HG03045 (cell line): ENCODE measurements around the gene TBCE.
A peak's percentile ranks its signal among the peaks of the same experiment; 100 is the strongest.

ENCODE experiments used
- ATAC-seq: cut with Tn5 transposase; IDR thresholded peaks from one replicate; pipeline ENCODE4 v1.9.1; 2021; ENCODE audit warnings: mild to moderate bottlenecking, moderate library complexity; ENCODE audit not compliant: unreplicated experiment

Gene TBCE, protein sequence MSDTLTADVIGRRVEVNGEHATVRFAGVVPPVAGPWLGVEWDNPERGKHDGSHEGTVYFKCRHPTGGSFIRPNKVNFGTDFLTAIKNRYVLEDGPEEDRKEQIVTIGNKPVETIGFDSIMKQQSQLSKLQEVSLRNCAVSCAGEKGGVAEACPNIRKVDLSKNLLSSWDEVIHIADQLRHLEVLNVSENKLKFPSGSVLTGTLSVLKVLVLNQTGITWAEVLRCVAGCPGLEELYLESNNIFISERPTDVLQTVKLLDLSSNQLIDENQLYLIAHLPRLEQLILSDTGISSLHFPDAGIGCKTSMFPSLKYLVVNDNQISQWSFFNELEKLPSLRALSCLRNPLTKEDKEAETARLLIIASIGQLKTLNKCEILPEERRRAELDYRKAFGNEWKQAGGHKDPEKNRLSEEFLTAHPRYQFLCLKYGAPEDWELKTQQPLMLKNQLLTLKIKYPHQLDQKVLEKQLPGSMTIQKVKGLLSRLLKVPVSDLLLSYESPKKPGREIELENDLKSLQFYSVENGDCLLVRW

DNA sequence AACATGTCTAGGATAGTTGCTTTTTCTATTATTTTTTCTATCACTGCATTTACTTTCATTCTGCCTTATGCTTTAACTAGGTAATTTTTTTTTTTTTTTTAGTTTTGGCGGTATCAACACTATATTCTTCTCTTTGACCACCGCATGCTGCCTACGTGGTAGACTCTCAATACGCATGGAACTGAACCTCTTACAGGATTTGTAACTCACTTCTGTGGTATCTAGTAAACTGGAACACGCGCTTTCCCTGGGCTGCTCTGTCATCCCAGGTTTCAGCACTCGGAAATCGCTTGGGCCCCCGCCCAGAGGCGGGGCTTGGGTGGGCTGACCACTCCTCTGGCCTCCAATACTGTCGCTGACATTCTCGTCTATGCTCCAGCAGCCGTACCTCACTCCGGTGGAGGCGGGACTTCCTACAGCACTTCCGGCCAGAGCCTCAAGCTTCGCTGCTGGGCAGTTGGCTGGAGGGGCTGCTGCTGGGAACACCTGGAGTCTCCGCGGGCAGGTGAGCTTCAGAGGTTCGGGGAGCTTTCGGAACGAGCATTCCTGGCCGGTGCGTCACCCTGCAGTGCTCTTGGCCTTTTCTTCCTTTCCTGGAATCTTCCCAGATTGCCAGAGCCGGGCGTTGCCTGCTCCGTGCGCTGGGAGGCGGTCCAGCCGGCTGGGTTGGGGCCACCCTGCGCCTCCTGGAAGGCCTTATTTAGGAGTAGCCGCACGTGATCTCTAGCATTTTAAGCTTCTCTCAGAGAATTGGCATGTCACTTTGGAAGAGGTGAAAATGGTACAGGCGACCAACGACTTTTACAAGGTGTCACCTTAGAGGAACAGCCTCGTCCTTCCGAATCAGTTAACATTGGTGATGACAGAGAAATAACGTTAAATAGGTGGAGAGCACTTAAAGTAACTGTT is at the start of gene TBCE:
TSS of gene TBCE (plus strand) at position 428 of the 909 bp plus-strand sequence. CDS start 12,623 bp downstream, outside the sequence.
- ATAC-seq: peak; percentile 100

DNA sequence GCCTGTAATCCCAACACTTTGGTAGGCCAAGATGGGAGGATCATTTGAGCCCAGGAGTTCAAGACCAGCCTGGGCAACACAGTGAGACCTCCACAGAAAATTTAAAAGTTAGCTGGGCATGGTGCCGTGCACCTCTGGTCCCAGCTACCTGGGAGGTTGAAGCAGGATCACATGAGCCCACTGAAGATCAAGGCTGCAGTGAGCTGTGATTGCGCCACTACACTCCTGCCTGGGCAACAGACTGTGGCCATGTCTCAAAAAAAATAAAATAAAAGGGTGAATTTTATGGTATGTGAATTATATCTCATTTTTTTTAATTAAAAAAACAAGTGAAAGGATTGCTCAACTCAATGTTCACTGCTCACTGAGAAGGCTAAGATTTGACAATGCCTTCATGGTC is 48.0 kb upstream of the TBCE start:
- no peak for ATAC-seq

DNA sequence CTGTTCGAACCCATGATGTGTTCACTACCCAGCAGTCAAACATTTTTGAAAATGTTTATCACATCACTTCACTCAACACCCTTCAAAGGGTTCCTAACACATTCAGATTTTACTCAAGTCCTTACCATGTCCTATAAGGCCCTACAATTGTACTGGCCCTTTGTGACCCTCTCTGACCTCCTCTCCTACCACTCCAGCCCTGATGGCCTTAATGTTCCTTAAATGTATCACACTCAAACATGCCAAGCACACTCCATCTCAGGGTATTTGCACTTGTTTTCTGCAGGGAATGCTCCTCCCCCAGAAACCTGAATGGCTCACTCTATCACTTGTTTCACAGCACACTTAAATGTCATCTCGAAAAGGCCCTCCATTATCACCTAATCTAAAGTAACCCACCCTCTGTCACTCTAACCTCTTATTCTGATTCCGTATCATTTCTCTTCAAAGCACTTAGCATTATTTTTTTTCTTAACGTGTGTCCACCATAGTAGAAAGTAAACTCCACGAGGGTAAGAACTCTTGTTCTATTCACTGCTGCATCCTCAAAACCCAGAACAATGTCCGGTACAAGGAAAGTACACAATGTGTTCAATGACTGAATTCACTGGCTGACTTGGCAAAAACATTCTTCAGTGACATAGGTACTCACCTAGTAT is 46.6 kb upstream of the TBCE start:
- ATAC-seq: no peak

DNA sequence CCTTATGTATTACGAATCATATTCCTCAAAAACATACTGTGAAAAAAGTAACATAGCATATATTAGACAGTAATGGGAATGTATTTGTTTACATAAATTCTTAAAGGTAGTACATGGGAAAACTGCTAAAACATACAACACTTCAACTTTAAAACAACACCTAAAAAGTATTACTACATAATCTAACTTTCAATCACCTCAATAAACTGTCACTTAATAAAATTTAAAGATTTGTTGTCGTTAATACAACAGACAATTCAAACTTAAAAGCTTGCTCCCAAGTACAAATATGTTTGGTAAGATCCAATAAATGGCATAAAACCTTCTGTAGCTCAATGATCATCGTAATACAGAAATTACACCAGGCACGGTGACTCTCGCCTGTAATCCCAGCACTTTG is 42.9 kb upstream of the TBCE start:
- no peak for ATAC-seq

DNA sequence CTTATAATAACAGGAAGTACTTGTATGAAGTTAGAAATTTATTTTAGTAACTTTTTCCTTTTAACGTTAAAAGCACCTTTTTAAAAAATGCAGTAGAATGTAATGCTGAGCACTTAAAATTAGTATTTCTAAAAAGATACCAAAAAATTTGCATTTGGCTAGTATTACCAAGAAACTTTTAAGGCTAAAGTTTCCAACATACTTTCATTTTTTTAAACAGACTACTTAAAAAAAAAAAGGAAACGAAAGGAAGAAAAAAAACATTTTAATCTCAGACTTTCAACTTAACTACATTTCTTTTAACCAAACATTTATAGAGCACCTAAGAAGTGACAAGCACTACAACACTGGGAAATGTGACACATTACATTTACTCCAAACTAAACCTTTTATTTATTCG is 42.1 kb upstream of the TBCE start:
- ATAC-seq: no peak

DNA sequence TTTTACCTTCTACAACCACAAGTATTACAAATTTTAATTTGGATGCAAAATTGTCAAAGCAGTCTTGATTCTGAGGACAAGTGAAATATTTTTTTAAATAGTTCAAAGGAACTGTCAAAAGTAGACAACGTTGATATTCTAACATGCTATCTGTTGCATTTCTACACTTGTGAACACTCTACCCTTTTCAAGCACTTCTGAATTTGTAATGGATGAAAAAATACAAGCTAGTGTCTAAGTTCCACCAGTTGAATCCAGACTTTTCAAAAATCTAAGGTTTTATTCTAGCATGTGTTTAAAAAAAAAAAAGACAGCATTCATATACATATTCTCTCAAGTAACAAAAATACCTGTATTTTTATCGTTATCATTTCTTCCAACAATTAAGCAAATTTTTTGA is 41.4 kb upstream of the TBCE start:
- ATAC-seq: no peak

DNA sequence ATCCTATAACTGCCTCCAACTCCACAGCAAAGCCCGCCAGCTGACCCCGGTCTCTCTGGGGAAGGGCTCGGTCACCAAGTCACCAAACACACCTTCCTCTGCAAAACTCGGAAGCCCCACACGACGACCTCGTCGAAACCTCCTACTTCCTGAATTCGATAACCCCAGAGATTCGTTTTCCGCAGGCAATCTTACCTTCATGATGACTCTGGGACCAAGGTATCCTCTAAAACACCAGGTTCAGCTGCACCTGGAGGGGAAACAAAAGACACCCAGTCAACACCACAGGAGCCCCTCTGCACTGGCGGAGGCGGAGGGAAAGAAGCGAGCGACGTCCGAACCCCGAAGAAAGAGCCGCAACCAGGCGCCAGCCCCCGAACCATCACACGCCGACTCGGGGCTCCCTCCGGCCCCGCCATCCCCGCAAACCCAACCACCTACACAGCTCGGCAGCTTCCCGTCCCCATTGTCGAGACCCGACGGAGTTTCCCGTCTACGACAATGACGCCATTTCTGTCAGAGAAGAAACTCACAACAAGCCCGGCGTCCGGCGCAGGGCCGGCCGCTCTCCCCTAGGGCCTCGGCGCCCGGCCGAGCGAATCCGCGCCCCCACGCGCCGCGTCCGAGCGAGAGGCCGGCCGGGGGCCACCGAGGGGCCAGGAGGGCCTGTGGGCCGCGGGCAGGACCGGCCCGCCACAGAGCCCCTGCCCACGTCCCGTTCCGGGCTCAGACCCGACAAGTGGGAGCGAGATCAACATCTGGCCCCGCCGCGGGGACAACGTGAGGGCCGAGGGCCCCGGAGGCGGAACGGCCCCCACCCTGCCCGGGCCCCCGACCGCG is 40.3 kb upstream of the TBCE start:
- ATAC-seq: no peak

DNA sequence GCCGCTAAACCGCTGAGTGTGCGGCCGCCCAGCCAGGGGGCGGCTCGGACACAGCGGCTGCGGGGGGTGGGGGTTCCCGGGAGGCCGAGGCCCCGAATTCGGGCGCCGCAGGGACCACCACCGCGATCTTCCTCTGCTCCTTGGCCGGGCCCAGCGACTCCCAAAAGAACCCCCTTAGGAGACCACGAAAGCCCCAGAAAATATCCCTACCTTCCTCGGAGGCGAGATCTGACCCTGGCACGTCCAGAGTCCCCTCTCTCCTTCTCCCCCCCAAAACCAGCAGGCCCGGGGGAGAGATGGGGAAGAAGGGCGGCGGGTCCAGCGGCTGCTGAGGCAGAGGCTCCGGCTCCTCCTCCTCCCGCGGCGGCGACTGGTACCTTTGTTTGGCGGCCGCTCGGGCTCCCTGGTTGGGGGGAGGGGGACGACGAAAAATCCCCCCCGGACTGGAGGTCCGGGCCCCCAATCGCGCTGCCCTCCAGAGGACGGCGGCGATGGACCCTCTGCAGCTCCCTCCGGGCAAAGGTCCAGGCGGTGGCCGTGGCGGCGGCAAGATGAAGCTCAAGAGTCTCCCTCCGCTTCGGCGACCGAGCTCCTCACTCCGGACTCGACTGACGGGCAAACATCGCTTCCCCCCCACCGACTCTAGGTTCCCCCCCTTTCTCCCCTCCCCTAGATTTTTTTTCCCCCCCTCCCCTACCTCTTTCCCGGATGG is 39.5 kb upstream of the TBCE start, which contains the start of gene ARID4B:
TSS of gene ARID4B (minus strand) at position 621 of the 712 bp plus-strand sequence. CDS start 1,260 bp downstream, outside the sequence.
- peak; percentile 19 for ATAC-seq

DNA sequence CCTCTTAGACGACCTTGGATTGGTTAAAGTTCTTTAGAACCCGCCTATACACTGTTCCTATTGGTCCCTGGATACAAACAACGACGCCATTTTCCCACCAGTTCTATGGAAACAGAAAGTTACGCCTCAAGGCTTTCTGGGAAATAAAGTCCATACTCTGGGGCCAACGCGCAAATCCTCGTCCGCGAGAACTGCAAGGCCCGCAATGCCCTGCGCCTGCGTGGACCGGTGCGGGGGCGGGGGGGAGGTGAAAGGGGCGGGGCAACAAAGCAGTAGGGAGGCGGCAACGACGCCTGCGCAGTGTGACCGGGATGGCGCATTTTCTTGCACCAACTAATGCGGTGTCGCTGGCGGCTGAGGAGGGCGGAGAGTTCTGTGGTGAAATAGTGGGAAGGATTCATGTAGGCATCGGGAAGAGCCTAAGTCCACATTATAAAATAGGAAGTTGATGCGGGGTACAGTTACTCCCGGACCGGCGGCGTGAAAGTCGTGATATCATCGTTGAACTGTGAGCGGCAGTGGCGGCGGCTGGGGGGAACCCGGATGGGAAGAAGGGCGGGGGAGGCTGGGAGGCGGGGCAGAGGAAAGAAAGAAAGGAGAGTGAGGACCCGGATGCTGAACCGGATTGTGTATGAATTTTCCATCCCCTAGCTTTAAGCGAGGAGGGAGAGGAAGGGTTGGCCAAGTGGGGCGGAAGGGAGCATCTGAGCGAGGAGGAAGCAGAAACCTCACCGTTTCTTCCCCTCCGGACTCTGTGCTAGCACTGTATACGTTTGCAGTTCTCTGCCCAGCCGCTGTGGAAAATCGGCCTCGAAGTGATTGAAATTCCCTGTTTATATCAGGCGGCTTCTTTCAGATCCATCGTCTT is 38.7 kb upstream of the TBCE start, which contains the start of gene GGPS1:
TSS of gene GGPS1 (plus strand) at position 300 of the 868 bp plus-strand sequence. CDS start 6,695 bp downstream, outside the sequence.
- ATAC-seq: peak; percentile 65

DNA sequence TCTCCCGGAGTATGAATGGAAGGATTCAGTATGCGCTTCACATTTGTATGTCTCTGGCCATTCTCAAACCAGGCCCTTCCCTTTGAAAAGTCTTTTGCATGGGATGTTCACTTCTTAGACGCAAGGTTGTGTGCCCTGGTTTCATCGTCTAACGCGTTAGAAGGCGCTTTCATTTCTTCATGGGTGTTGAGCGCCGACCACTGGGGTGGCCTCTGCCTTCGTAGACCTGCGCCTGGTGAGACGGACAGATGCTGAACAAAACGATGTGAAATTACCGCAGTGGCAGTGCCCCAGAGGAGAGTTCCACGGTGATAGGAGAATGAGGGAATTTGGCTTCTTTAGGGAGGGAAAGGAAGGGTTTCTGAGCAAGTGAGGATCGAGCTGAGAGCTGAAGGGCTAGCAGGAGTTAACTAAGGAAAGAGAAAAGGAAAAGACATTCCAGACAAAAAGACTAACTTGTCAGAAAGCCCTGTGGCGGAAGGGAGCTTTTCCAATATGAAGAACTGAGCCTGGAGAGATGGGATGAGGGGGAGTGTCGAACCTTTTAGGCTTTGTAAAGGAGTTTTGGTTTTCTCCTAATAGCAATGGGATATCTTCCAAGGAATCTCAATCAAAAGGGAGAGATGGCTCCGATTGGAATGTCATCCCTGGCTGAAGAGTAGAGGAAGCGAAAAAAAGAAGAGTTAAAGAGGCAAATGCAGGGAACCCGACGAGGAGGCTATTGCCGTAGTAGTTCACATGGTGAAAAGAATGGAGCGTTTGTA is 37.9 kb upstream of the TBCE start:
- ATAC-seq: peak; percentile 28

DNA sequence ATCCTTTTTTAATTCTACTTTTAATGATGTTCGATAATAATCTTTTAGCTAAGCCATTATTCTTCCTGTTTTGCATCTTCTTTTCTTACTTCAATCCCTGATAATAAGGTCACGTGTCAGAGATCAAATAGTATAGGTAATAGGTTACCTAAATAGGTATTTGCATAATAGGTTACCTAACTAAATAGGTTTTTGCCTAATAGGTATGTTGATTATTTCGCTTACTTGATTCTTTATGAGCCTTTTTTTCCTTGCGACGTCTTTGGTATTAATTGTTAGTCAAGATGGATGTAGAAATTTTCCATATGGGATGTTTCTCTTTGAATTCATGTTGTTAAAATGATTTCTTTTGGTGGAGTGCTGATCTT is 36.3 kb upstream of the TBCE start:
- no peak for ATAC-seq

DNA sequence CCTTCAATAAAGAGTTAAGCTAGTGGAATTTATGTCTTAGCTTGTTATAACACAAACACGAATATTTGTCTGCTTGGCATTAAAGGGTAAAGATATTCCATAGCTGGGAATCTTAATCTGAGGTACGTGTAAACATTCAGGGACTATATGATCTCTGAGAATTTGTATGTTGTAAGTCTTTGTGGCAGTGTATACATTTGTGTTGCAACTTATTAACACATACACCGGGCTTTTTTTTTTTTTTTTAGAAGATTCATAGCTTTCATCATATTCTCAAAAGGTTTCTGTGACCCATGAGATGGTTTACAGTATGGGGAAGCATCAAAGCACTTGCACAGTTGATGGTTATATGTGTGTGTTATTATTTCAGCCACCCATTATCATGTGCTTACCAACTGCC is 35.8 kb upstream of the TBCE start:
- ATAC-seq: no peak

DNA sequence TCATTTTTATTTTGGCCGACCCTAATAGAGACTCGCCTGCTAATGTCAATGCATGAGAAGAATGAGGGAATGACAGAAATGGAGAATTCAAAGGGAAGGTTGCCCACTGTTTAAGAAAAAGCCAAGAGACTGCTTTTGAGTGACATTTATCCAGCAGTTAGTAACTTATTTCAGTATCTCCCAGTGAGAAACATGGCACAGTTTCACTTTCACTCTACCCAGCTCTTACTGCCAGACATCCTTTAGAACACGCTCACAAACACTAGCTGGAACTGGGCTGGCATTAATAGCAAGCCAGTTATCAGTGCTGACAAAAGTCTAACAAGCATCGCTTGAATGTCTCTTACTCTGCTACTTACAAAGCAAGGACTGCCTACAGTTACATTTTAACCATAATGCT is 30.3 kb upstream of the TBCE start:
- no peak for ATAC-seq

DNA sequence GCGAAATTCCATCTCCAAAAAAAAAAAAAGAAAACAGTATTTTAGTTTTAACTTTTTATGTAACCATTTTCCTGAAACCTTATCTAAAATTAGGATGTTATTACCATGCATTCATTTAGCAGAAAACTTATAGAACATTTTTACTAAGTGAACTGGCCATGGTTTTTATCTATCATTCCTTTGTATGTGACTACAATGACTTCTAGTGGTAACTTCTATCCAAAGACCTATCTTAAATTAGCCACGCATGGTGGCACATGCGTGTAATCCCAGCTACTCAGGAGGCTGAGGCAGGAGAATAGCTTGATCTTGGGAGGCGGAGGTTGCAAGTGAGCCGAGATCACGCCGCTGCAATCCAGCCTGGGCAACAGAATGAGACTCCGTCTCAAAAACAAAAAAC is 27.5 kb upstream of the TBCE start:
- no peak for ATAC-seq

DNA sequence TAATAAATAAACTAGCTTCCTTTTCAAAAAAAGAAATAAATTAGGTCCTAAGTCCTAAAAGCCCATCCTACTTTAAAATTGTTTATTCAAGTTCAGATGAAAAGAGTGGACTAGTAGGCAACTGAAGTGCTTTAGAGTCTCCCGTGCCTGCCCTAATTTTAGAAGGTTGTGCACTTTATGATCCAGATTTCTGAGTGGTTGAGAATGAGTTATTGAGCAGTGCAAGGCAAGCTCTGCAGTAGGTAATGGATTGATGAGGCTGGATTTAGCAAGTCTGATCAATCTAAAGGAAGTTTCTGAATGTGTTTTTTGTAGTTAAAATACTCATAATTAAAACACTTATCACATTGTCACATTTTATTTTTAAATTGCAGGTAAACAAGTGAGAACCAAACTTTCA is 25.9 kb upstream of the TBCE start:
- no peak for ATAC-seq

DNA sequence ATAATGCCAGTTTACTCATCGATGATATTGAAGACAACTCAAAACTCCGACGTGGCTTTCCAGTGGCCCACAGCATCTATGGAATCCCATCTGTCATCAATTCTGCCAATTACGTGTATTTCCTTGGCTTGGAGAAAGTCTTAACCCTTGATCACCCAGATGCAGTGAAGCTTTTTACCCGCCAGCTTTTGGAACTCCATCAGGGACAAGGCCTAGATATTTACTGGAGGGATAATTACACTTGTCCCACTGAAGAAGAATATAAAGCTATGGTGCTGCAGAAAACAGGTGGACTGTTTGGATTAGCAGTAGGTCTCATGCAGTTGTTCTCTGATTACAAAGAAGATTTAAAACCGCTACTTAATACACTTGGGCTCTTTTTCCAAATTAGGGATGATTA is 25.2 kb upstream of the TBCE start:
- no peak for ATAC-seq

DNA sequence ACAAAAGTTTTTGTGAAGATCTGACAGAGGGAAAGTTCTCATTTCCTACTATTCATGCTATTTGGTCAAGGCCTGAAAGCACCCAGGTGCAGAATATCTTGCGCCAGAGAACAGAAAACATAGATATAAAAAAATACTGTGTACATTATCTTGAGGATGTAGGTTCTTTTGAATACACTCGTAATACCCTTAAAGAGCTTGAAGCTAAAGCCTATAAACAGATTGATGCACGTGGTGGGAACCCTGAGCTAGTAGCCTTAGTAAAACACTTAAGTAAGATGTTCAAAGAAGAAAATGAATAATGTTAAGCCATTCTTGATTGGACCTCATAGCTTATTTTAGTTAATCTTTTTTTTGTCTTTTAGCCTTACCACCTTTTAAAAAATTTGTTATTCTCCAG is 24.8 kb upstream of the TBCE start:
- ATAC-seq: no peak

DNA sequence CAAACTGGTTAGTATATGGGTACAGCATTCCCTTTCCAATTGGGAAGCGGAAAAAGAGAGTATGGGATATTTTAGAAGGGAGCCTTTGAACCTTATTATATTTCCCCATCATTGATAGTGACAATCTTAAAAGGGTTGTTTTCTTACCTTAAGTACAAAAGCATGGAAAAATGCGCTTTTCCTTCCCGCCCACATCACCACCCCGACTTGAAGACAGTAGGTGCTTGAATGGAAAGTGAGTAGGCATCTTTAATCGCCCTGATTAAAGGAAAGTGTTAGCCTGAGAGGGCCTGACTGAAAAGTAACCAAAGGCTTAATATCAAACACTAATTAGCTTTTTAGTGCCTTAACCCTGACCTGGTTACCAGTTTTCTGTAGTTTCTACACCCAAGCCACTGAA is 23.5 kb upstream of the TBCE start:
- no peak for ATAC-seq
